Tibial artery (tissue), 4 donors: Measurements from ENCODE around the gene KIAA0930.
A peak's percentile ranks its signal among the peaks of the same experiment; 100 is the strongest.
"Not testable (repeated sequence)": the region's sequence is repeated elsewhere in the genome, so short reads cannot be mapped to it uniquely, and the experiment has no call there.

Experiments used
- DNase-seq, 2 donors: peaks; one replicate each; pipeline ENCODE4 v3.0.0-alpha.2; 2019
- H3K27ac ChIP-seq, 2 donors: fragments of 200-600 bp; sonication (generic) in 1 of 2; 1 replicate in 1 of 2; 2 replicates in 1 of 2; pipeline ENCODE4 v1.5.1; 2018 to 2019; ENCODE audit warnings: mild to moderate bottlenecking in 1 of 2
- H3K27me3 ChIP-seq, 2 donors: fragments of 200-600 bp; sonication (generic) in 1 of 2; one replicate each; pipeline versions ENCODE4 v1.5.1 to v1.6.0; 2016 to 2019
- H3K36me3 ChIP-seq, 3 donors: fragments of 200-600 bp; sonication (generic) in 2 of 3; one replicate each; pipeline ENCODE4 v1.5.1; 2016 to 2019; ENCODE audit warnings: mild to moderate bottlenecking in 2 of 3
- H3K4me1 ChIP-seq, 4 donors: fragments of 200-600 bp; sonication (generic) in 2 of 4; 1 replicate in 3 of 4; 2 replicates in 1 of 4; pipeline ENCODE4 v1.5.1; 2016 to 2019
- H3K4me3 ChIP-seq, 2 donors: fragments of 200-600 bp; sonication (generic) in 1 of 2; 1 replicate in 1 of 2; 2 replicates in 1 of 2; pipeline ENCODE4 v1.5.1; 2018 to 2019; ENCODE audit warnings: mild to moderate bottlenecking in 2 of 2
- H3K9me3 ChIP-seq, 3 donors: fragments of 200-600 bp; sonication (generic) in 1 of 3; one replicate each; pipeline ENCODE4 v1.5.1; 2016 to 2019
- intact Hi-C: fragments of 100-400 bp; cut with DNase I; formaldehyde crosslinking; loops from one replicate; pipeline ENCODE4 v1.15.0; 2023; ENCODE audit warnings: low total_unique reads
- TF ChIP-seq, protein P1 (sequence below), 2 experiments: fragments of 200-600 bp in 1 of 2; fragments of 450-650 bp in 1 of 2; IDR thresholded peaks; one replicate each; pipeline ENCODE4 v1.5.1; 2017 to 2019; ENCODE audit warnings: antibody characterized with exemption in 2 of 2, mild to moderate bottlenecking in 1 of 2, moderate library complexity in 1 of 2

The KIAA0930 gene

DNA sequence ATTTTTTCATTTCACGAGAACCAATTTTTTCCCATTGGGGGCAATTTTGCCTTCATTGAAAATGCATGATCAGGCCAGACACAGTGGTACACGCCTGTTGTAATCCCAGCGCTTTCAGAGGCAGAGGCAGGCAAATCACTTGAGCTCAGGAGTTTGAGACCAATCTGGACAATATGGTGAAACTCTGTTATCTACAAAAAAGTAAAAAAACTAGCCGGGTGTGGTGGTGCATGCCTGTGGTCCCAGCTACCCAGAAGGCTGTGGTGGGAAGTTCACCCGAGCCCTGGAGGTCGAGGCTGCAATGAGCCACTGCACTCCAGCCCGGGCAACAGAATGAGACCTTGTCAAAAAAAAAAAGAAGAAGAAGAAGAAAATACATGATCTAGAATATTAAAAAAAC, 24.8 kb upstream of the KIAA0930 start:
- intact Hi-C loops, result no loop called here
- TF ChIP-seq, protein P1, sequence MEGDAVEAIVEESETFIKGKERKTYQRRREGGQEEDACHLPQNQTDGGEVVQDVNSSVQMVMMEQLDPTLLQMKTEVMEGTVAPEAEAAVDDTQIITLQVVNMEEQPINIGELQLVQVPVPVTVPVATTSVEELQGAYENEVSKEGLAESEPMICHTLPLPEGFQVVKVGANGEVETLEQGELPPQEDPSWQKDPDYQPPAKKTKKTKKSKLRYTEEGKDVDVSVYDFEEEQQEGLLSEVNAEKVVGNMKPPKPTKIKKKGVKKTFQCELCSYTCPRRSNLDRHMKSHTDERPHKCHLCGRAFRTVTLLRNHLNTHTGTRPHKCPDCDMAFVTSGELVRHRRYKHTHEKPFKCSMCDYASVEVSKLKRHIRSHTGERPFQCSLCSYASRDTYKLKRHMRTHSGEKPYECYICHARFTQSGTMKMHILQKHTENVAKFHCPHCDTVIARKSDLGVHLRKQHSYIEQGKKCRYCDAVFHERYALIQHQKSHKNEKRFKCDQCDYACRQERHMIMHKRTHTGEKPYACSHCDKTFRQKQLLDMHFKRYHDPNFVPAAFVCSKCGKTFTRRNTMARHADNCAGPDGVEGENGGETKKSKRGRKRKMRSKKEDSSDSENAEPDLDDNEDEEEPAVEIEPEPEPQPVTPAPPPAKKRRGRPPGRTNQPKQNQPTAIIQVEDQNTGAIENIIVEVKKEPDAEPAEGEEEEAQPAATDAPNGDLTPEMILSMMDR (IDR thresholded peaks at IDR 0.05), result no peak

DNA sequence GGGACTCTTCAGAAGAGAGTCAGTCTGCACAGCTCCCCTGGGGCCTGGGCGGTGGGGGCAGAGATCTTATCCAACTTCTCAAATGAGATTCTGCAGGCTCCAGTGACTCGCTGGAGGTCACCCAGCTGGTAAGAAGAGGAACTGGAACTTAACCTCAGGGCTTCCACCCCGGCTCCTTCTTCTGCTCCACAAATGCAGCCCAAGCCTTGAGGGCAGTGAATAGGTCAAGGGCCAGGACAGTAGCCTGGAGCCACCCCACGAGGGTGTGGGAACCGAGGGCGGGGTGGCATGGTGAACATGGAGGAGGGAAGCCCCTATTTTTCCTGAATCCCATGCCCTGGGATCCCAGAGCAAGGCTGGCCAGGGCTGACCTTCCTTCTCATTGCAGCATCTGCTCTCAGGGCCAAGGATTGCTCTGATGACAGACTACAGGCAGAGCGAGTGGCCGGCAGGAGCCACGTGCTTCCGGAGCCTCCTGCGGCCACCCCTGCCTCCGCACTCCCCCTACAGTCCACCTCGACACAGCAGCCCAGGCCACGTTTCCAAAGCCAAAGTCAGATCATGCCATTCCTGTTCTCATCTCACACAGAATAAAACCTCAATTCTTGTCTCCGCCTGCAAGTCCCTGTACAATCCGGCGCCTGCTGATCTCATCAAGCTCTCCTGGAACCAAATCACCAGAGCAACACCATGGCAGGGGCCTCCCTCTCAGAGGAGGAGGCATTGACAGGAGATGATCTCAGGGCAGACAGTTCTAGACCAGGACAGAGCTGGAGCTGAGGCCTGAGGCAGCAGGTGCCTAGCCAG, 23.0 kb upstream of the KIAA0930 start:
- Histone ChIP-seq H3K36me3 (no peaks in the 10 kb centered on the region), H3K4me1 (peaks cover 0 to 21% (median 12%) of the 10 kb centered on the region in 4 donors), H3K4me3 (no peak overlapping the region), H3K9me3 (no peaks in the 10 kb centered on the region), H3K27ac (no peak overlapping the region), H3K27me3 (no peaks in the 10 kb centered on the region)
- peak; percentile 86 for DNase-seq
- TF ChIP-seq, protein P1 (IDR thresholded peaks at IDR 0.05), result peak; percentile 67 to 71
- intact Hi-C loops, result no loop called here

More for the DNA sequence above, 24.8 kb upstream of the KIAA0930 start:
- H3K9me3 ChIP-seq, result no peaks in the 10 kb centered on the region
- H3K36me3 ChIP-seq, result no peaks in the 10 kb centered on the region
- H3K4me1 ChIP-seq, result peaks cover 0 to 35% (median 21%) of the 10 kb centered on the region in 4 donors
- no peaks in the 10 kb centered on the region for H3K27me3 ChIP-seq
- no peak overlapping the region for H3K4me3 ChIP-seq
- H3K27ac ChIP-seq, result no peak overlapping the region
- no peak for DNase-seq

DNA sequence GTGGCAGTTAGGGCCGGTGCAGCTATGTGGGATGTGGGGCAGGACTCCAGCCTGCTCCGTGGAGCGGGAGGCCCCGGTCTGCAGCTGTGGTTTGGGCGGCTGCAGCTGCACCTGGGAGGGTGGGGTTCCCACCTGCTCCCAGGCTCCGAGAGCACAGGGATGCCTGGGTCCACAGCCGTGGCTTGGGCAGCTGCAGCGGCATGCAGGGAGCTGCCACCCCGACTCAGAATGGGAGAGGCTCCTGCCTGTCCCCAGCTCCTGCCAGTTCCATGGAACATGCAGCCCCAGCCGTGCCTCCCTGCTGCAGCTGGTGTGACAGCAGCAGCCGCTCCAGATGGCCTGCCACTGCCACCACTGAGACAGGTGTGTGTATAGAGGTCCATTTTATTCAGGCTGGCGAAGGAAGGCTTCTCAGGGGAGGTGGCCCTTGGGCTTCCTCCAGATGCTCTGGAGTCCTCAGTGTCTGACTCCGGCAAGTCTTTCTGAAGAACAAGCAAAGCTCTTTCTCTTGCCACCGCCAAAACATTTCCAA, 22.3 kb upstream of the KIAA0930 start:
- intact Hi-C loops, result no loop called here
- DNase-seq, result no peak
- TF ChIP-seq, protein P1 (IDR thresholded peaks at IDR 0.05), result no peak
- Histone ChIP-seq H3K27ac (no peak overlapping the region), H3K27me3 (no peaks in the 10 kb centered on the region), H3K9me3 (no peaks in the 10 kb centered on the region), H3K36me3 (no peaks in the 10 kb centered on the region), H3K4me1 (peaks cover 0 to 14% (median 7%) of the 10 kb centered on the region in 4 donors), H3K4me3 (no peak overlapping the region)

DNA sequence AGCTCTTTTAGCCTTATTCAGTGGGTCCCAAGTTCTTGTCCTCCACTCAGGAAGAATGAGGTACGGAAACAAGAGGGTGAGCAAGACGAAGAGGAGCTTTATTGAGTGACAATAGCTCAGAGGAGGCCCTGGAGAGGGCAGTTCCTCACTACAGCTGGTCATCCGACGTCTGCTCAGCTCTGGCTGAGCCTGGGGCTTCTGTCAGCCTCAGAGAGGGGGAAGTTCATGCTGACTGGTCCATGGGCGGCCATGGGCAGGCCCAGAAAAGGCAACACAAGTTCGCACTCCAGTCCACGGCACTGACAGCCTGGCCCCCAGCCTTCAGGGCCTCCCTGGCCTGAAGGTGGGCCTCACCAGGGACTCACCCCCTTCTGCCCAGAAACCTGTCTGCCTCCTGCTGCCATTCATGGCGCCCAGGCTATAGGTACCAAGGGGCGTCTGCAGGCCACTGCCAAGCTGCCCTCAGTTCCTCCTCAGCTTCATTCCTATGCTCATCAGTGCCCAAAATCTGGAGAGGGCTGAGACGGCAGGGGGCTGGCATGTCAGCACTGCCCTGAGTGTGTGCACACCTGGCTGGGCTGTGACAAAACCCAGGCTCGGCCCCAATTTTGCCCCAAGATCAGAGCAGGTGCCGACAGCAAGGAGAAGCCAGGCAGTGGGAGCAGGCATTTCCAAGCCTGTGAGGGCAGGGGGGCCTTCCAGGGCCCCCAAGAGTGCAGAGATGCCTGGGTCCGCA, 21.7 kb upstream of the KIAA0930 start:
- Histone ChIP-seq H3K27ac (no peak overlapping the region), H3K9me3 (no peaks in the 10 kb centered on the region), H3K36me3 (no peaks in the 10 kb centered on the region), H3K27me3 (no peaks in the 10 kb centered on the region), H3K4me1 (peaks cover 0 to 11% (median 4%) of the 10 kb centered on the region in 4 donors), H3K4me3 (no peak overlapping the region)
- no peak for DNase-seq
- intact Hi-C loops, result no loop called here
- TF ChIP-seq, protein P1 (IDR thresholded peaks at IDR 0.05), result no peak

DNA sequence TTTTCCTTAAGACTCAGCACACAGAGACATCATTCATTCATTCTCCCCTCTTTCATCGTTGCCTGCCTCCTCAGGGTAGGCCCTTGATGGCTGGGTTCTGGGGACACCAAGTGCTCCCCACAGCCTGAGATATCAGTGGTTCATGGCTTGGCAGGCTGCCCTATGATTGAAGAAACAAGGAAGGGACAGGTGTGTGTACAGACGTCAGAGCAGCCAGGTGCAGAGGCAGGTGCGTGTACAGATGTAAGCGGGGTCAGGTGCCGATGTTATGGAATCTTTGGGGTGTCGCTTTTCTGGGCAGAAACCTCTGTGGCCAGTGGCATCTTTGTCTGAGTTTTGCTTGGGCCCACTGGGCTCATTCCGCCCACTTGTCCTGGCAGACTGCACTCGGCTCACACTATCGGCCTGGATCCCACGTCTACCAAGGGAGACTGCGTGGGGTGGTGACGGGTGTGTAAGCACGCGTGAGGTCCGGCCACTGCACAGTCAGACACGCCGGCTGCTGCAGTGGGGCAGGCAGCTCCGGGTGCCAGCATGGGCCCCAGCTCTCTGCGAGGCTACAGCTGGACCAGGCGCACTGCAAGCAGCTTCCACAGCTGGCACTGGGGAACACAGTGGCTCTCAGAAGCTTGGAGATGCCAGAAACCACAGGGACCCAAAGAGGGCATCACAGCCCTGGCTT, 20.9 kb upstream of the KIAA0930 start:
- intact Hi-C loops, result no loop called here
- DNase-seq, result no peak
- H3K27me3 ChIP-seq, result no peaks in the 10 kb centered on the region
- H3K36me3 ChIP-seq, result no peaks in the 10 kb centered on the region
- TF ChIP-seq, protein P1 (IDR thresholded peaks at IDR 0.05), result no peak
- H3K27ac ChIP-seq, result no peak overlapping the region
- no peaks in the 10 kb centered on the region for H3K9me3 ChIP-seq
- no peak overlapping the region for H3K4me3 ChIP-seq
- peaks cover 0 to 11% (median 4%) of the 10 kb centered on the region in 4 donors for H3K4me1 ChIP-seq

DNA sequence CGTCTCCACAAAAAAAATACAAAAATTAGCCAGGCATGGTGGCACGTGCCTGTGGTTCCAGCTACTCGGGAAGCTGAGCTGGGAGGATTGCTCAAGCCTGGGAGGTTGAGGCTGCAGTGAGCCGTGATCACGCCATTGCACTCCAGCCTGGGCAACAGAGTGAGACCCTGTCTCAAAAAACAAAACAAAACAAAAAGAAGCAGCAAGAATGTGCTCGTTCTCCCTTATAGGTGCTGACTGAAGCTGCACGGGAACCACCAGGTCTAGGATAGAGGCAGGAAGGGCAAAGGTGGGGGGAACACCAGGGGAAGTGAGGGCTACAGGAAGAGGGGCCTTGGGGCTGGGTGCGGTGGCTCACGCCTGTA, 19.7 kb upstream of the KIAA0930 start:
- H3K36me3 ChIP-seq, DNase-seq, H3K27me3 ChIP-seq, H3K9me3 ChIP-seq, intact Hi-C loops, H3K27ac ChIP-seq, H3K4me3 ChIP-seq: not testable (repeated sequence)
- H3K4me1 ChIP-seq, result peaks cover 0 to 11% (median 4%) of the 10 kb centered on the region in 4 donors
